Thoracic aorta endothelial cell (primary cell): Measurements from ENCODE around the gene ETFBKMT. TPM values are rescaled to one million over a fixed set of nuclear protein-coding genes. Genes with fewer than 3 reads are reported as not detected.

Experiments used
- total RNA-seq: library from RNA; depleted of rRNA; stranded (reverse); fragments of >200 nt; gene quantifications from 2 replicates; pipeline ENCODE4 v1.2.3, GENCODE V29; 2012

The ETFBKMT gene
- total RNA-seq, result 2.4 and 2.7 TPM in 2 replicates

GRCh38 chr12:31659087-31659942, at the start of gene ETFBKMT:
TSS of gene ETFBKMT (plus strand) at chr12:31659688. CDS start at chr12:31661954, 2,266 bp downstream.

Other genes with a start within 250 kb of the ETFBKMT start
- gene DENND5B, start 68.6 kb upstream of the ETFBKMT start, total RNA-seq, result 15.2 and 19.4 TPM in 2 replicates
- gene AMN1, start 69.3 kb downstream of the ETFBKMT start, total RNA-seq, result 16.6 and 17.7 TPM in 2 replicates